ENCODE measurements around the gene CD58. TPM values are rescaled to one million over a fixed set of nuclear protein-coding genes. Genes with fewer than 3 reads are reported as not detected.

Gene CD58
- polyA plus RNA-seq, 1 donor (not counting 4 experiments of a cell fraction or from before 2014, with no cell fraction given), result 38.6 TPM

- Histone ChIP-seq H3K9me1 (ENCODE audit: control insufficient read depth, extremely low read depth, insufficient read depth, low read length) (no peaks in the 10 kb centered on the region), H3K4me2 (ENCODE audit: control insufficient read depth, extremely low read depth, insufficient read depth, low read depth, low read length) (no peak overlapping the region), H3K4me1 (ENCODE audit: control insufficient read depth, extremely low read depth, insufficient read depth, low read length) (peaks cover 11% of the 10 kb centered on the region), H4K20me1 (ENCODE audit: control insufficient read depth, extremely low read depth, insufficient read depth, low read length) (no peaks in the 10 kb centered on the region), H3K27ac (ENCODE audit: control insufficient read depth, insufficient read depth, low read length) (no peak overlapping the region), H3K9ac (ENCODE audit: control insufficient read depth, extremely low read depth, insufficient read depth, low read length) (no peak overlapping the region), H2AFZ (ENCODE audit: control insufficient read depth, low read length) (no peak overlapping the region), H3K36me3 (ENCODE audit: control insufficient read depth in 2 of 2, extremely low read depth in 1 of 2, insufficient read depth in 2 of 2, low read length in 2 of 2) (no peaks in the 10 kb centered on the region), H3K9me3 (ENCODE audit: control insufficient read depth, low read depth, low read length) (no peaks in the 10 kb centered on the region), H3K4me3 (ENCODE audit: control insufficient read depth in 2 of 3, extremely low read depth in 1 of 3, insufficient read depth in 2 of 3, low read depth in 1 of 3, low read length in 3 of 3) (no peak overlapping the region), H3K27me3 (ENCODE audit: control insufficient read depth, extremely low read depth, insufficient read depth, low read length) (no peaks in the 10 kb centered on the region), H3K79me2 (ENCODE audit: control insufficient read depth, insufficient read depth, low read length) (no peaks in the 10 kb centered on the region)
- dilution Hi-C loops (cut with MboI; ENCODE audit: extremely low pct_ligation_motif_present, low sequenced_read_pairs), result no loop called here
- no peak for DNase-seq (ENCODE audit: low read depth, low spot score)
- no peak for FAIRE-seq
- TF ChIP-seq CTCF (optimal IDR thresholded peaks at IDR 0.05 in 1 of 3, IDR thresholded peaks at IDR 0.05 in 1 of 3, conservative IDR thresholded peaks at IDR 0.05 in 1 of 3; ENCODE audit: extremely low read depth in 1 of 3, insufficient read depth in 2 of 3, low read length in 3 of 3), result no peak
- no peak for TF ChIP-seq EZH2 (IDR thresholded peaks at IDR 0.05; ENCODE audit: low read length)
Observed at GRCh38 chr1:116497656-116498055, 73.2 kb downstream of the CD58 start.

DNA sequence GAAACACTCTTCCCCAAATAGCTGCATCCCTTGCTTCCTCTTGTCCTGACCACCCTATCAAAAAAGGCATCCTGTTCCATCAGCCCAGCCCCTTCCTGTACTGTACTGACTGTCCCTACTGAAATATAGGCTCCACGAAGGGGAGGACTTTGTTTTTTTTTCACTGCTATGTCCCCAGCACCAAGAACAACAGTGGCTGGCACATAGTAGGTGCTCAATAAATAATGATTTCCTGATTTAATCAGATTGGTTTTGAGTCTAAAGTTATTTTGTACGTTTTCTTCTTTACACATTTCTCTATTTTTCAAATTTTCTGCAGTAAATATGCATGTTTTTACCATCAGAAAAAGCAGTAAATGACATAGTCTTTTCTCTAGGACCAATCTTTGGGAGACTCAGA is 73.9 kb downstream of the CD58 start:
- Histone ChIP-seq H4K20me1 (ENCODE audit: control insufficient read depth, extremely low read depth, insufficient read depth, low read length) (no peaks in the 10 kb centered on the region), H3K9me1 (ENCODE audit: control insufficient read depth, extremely low read depth, insufficient read depth, low read length) (no peaks in the 10 kb centered on the region), H3K36me3 (ENCODE audit: control insufficient read depth in 2 of 2, extremely low read depth in 1 of 2, insufficient read depth in 2 of 2, low read length in 2 of 2) (no peaks in the 10 kb centered on the region), H3K27ac (ENCODE audit: control insufficient read depth, insufficient read depth, low read length) (no peak overlapping the region), H3K4me1 (ENCODE audit: control insufficient read depth, extremely low read depth, insufficient read depth, low read length) (peaks cover 11% of the 10 kb centered on the region), H3K9me3 (ENCODE audit: control insufficient read depth, low read depth, low read length) (no peaks in the 10 kb centered on the region), H3K4me2 (ENCODE audit: control insufficient read depth, extremely low read depth, insufficient read depth, low read depth, low read length) (no peak overlapping the region), H3K9ac (ENCODE audit: control insufficient read depth, extremely low read depth, insufficient read depth, low read length) (no peak overlapping the region), H2AFZ (ENCODE audit: control insufficient read depth, low read length) (no peak overlapping the region), H3K79me2 (ENCODE audit: control insufficient read depth, insufficient read depth, low read length) (no peaks in the 10 kb centered on the region), H3K27me3 (ENCODE audit: control insufficient read depth, extremely low read depth, insufficient read depth, low read length) (no peaks in the 10 kb centered on the region), H3K4me3 (ENCODE audit: control insufficient read depth in 2 of 3, extremely low read depth in 1 of 3, insufficient read depth in 2 of 3, low read depth in 1 of 3, low read length in 3 of 3) (no peak overlapping the region)
- DNase-seq (ENCODE audit: low read depth, low spot score), result no peak
- dilution Hi-C loops (cut with MboI; ENCODE audit: extremely low pct_ligation_motif_present, low sequenced_read_pairs), result no loop called here
- FAIRE-seq, result no peak
- TF ChIP-seq CTCF (optimal IDR thresholded peaks at IDR 0.05 in 1 of 3, IDR thresholded peaks at IDR 0.05 in 1 of 3, conservative IDR thresholded peaks at IDR 0.05 in 1 of 3; ENCODE audit: extremely low read depth in 1 of 3, insufficient read depth in 2 of 3, low read length in 3 of 3) (no peak), EZH2 (IDR thresholded peaks at IDR 0.05; ENCODE audit: low read length) (no peak)

Measured in keratinocyte (primary cell).